Sigmoid colon (tissue), 4 donors: ENCODE data around the gene RGS7.

Experiments
- CTCF ChIP-seq, 4 experiments: fragments of 450-650 bp in 3 of 4; fragments of 200-600 bp in 1 of 4; IDR thresholded peaks; one replicate each; pipeline ENCODE4 v1.5.1; 2016 to 2019; ENCODE audit warnings: antibody characterized with exemption in 4 of 4, mild to moderate bottlenecking in 3 of 4, moderate library complexity in 2 of 4
- EP300 ChIP-seq, 4 donors: sonication (generic); formaldehyde crosslinking; IDR thresholded peaks; one replicate each; pipeline ENCODE4 v1.6.1; 2017; ENCODE audit warnings: antibody characterized with exemption in 4 of 4
- POLR2A ChIP-seq, 2 donors: fragments of 450-650 bp; IDR thresholded peaks; one replicate each; pipeline ENCODE4 v1.6.1; 2016; ENCODE audit warnings: antibody characterized with exemption in 2 of 2, mild to moderate bottlenecking in 2 of 2, moderate library complexity in 2 of 2
- POLR2AphosphoS5 ChIP-seq, 4 donors: sonication (generic); formaldehyde crosslinking; IDR thresholded peaks; one replicate each; pipeline ENCODE4 v1.6.1; 2017; ENCODE audit warnings: antibody characterized with exemption in 4 of 4

GRCh38 chr1:241034203-241034936, 322.6 kb downstream of the RGS7 start:
- TF ChIP-seq POLR2AphosphoS5 (IDR thresholded peaks at IDR 0.05) (no peak), CTCF (IDR thresholded peaks at IDR 0.05) (no peak), EP300 (IDR thresholded peaks at IDR 0.05) (no peak), POLR2A (IDR thresholded peaks at IDR 0.05) (no peak)
